HG03439 (cell line): ENCODE measurements around the gene COL9A1.

Source experiments
- ATAC-seq: cut with Tn5 transposase; IDR thresholded peaks from one replicate; pipeline ENCODE4 v1.9.1; 2021; ENCODE audit warnings: mild to moderate bottlenecking, moderate library complexity; ENCODE audit not compliant: unreplicated experiment

The COL9A1 gene

DNA sequence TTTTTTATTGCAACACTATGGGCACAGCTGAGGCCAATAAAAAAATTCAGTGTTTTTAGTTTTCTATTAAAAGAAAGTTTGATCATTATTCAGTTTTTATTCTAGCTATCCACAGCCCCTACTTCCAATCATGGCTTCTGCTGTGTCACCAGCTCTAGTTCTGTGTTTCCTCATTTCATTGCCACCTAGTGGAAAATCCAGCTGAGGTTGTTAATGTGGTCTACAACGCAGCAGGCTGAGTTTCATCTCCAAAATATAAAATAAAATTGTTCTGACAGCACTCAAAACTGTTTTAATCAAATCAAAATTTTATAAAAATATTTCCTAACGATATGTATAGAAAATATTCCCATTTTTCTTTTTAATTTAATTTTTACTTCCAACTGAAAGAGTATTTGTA is 13.6 kb downstream of the COL9A1 start:
- ATAC-seq = no peak

DNA sequence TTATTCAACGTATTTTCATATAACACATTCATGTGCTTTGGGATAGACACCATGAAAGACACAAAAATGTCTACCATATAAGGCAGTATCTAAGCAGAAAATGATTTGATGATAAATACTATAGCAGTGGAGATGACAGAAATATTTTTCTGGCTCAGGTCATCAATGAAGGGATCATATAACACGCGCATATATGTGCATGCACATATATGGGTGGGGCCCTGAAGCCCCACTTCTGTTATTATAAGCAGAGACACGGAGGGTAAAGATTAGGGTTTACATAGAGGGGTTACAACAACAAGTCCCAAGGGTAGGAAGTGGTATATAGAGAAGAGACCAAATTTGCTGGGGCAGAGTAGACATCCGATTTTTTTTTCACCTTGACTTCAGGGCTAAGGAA is 16.0 kb downstream of the COL9A1 start:
- no peak for ATAC-seq

DNA sequence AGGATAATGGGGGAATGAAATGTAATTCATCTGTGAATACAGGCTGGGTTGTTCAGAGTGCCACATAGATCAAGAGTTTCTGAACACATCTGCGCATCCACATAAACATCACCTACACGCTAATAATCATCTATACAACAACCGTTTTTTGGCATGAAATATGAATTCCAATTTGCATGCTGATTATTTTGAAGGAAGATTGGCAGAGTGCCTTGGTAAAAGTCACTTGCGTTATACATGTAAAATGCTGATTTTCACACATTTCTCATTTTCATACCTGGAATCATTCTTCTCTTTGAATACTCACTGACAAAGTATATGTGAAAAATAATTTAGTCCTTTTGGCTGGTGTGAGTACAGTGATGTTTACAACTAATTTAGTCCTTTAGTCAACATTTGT is 17.7 kb downstream of the COL9A1 start:
- no peak for ATAC-seq

DNA sequence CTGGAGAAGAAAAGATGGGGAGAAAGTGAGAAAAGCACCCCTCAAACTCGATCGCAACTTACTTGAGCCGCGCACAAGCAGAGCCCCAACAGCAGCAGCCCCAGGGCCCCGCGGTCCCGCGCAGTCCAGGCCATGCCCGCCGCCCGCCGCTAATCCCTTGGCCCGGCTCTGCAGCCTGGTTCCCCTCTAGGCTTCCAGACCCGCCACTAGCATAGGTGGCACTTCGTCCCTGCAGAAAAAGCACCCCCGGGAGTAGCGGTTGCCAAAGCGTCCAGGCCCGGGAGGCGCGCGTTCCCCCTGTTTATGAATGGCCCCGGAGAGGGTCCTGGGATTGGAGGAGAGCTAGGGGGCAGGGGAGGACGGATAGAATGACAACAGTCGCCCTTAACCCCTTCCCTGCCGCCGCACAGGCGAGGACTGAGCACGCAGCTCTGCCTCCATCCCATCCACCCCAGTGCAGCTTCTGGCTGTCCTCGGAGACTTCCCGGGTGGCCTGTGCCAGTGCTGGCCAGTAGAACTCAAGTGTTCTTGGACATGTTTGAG is 19.9 kb downstream of the COL9A1 start:
- ATAC-seq = no peak

DNA sequence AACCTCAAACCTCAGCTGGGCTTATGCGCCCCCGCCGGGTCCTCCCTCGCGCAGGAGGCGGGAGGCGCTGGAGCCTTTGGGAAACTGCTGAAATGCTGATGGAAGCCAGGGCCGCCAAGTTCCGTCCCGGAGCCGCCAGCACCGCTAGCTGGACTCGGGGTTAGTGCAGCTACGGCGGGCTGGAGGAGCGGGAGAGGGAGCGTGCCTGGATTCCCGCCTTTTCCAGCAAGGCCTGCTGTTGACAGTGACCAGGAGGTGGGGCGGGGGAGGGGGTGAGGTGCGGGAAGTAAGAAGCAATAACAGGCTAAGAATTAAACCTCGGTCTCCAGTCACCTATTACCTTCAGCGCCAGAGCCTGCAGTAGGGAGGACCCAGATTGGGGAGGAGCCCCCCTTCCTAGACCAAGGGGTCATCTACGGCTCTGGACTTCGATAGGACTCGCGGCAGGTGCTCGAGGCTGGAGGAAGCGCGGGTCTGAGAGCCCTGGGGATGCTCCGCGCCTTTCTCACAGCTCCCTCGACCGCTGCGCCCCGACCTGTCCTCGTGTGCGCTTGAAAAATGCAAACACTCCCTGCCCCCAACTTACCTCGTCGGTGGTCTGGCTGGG is 20.5 kb downstream of the COL9A1 start:
- ATAC-seq = no peak

DNA sequence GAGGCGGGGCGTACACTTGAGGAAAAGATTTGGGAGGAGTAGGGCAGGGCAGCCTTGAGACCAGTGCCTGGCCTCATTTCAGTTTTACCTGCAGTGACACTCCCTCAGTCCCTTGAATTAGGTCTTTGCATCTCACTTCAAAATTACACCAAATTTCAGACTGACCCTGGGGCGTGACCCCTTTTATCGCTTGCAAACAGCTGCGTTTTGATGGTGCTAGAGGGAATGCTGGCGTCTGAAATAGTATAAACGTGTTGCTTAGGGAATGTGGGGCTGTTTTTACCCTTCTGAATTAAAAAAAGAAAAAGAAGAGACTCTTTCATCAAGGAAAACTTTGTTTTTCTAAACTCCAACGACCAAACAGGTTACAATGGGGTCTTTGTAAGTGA is 21.0 kb downstream of the COL9A1 start:
- no peak for ATAC-seq

DNA sequence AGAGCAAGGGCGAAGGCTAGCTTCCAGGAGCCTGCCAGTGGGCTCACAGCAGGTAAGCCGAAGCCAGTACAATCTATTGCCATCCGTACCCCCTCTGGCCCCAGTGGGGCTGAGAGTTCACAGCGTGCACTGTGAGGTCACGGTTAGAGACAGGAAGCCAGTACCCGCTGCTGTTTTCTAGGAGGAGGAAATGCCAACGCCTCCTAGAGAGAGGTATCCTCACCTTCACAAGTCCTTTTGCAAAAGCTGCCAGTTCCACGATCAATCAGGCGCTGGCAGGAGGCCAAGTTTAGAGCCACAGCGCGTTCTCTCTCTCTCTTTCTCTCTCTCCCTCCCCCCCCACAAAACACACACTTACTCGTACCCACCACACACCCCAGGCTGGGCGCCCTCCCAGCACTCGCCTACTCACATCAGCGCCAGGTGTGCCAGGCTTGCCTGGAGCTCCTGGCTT is 22.5 kb downstream of the COL9A1 start:
- no peak for ATAC-seq

DNA sequence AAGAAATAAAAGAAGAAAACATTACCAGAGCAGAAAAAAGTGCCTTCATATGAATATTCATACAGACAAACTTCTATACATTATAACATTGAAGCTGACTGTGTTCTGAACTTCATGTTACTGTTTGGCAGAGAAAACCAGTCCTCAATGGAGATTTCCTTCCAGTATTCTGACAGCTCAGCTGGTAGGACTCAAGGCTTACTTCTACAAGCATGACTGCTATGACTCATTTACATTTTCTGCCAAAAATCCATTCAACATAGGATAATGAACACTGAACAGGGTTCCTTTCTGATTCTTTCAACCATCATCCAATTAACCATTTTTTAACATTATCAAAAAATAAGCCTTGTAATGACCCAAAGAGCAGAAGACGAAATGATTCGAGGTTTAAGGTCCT is 25.4 kb downstream of the COL9A1 start:
- no peak for ATAC-seq

DNA sequence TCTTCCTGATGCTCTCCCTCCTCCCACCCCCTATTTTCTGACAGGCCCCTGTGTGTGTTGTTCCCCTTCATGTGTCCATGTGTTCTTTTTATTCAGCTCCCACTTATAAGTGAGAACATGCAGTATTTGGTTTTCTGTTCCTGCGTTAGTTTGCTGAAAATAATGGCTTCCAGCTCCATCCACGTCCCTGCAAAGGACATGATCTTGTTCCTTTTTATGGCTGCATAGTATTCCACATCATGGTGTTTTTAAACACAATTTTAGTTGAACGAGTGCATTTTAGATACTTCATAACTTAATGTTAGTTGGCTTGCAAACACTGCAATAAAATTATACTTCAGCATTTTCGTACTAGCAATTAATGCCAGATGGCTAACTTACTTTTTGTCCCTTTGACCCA is 28.5 kb downstream of the COL9A1 start:
- no peak for ATAC-seq

DNA sequence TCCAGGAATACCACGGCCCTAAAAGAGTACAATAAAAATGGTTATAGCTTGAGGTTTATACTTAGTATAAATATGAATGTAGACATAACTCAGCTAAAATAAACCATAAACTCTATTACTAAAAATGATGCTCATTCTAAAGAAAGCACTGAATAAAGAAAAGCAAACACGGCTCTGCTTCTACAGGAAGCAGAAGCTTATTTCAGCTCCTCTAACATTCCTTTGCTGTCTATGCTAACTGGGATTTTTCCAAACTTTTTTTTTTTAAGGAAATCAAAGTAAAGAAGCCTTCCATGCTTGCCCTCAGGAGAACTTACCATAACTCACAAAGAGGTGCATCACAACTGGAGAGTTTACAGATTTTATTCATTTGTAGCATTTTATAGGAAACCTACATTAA is 30.8 kb downstream of the COL9A1 start:
- no peak for ATAC-seq

DNA sequence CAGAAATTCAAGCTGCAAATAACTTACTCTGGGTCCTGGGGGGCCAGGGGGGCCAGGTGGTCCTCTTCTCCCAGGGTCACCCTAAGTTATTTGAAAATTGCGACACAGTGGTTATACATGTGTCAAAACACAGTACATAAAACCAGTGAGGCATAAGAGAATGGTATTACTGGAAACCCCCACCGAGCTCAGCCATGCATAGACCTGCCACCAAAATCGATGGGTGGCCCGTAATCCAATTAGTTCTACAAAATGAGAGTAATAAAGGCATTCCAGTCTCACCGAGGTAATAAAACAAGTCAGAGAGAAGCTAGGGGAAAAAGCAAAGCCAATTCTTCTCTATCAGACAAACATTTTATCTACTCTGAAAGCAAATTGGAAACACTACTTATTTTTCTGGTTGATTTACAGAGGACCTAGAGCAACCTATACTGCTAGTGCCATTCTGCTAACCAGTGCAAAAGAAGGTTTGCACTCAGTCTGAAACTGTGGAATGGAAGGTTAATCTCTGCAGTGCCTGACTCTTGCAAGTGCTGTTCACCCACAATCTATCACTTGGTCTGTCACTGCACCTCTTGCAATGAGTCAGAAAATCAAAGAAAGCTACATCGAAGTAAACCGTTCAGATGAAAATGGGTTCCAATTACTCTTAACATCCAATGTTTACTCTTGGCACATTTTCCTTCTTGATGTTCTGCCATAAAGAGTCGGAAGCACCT is 32.4 kb downstream of the COL9A1 start:
- no peak for ATAC-seq

DNA sequence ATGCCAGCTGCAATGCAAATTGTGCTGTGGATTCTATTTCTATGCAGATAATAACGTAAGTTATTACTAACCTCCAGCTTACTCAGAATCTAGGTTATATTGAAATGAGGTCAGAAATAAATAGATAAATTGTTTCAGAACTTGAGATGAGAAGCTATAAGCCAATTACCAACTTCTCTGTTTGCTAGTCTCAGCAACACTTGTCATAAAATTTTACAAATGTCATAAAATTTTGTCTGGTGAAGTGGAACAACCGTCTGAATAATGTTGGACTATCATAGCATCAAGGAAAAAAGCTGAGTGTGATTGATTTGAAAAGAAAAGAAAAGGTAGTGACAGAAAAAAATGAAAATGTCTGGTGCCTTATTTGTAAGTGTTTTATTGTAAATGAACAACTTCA is 36.7 kb downstream of the COL9A1 start:
- no peak for ATAC-seq

DNA sequence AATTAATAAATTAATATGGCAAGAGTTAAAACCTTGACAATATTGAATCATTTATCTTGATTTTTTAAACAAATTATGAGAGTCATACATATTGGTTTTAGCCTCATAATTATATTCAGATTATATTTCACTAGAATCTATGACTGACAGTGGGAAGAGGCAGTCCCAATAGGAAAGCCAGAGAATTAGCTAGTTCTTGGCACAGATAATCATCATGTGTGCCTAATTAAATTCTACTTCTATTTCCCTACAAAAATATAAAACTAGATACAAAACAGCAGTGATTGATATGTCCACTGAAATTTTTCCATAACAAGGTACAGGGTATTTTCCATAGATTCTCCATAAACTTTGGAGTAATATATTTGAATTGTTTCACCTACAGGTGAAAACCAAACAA is 38.6 kb downstream of the COL9A1 start:
- no peak for ATAC-seq

DNA sequence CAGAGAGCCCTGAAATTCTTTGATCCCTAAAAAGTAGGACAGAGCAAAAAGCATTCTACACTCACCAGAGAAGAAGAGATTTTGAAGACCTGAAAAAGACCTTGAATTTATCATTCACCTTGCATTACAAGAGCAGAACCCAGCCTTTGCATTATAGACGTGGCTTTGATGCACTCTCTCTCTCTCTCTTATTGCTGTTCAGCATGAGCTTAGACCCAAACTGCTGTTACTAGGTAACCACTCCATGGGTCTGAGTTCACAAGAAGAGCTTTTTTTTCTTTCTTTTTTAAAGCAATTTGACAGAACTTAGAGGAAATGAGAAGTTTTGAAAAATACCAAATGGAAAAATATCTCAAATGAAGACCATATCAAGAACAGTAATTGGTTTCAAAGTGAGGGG is 44.4 kb downstream of the COL9A1 start:
- ATAC-seq = no peak

DNA sequence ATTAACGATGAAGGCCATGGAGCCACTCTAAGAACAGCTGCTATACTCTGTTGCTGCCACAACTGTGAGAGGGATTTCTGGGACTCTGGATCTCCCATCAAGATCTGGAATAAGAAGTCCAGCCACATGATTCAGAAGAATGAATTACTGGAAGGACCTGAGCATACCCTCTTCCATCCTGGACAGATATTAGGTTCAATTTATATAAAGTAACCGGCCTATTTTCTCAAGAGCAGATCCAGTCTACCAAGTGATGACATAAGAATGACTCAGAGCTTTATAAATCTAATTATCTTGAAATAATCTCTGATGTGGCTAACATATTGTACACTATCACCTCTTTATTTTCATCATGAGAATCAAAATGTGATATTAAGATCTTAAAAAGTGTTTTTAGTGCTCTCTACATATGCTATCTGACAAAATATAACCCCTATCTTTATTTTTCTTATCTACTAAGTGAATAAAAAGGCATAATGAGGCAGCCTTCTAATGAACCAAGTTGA is 45.1 kb downstream of the COL9A1 start:
- no peak for ATAC-seq

DNA sequence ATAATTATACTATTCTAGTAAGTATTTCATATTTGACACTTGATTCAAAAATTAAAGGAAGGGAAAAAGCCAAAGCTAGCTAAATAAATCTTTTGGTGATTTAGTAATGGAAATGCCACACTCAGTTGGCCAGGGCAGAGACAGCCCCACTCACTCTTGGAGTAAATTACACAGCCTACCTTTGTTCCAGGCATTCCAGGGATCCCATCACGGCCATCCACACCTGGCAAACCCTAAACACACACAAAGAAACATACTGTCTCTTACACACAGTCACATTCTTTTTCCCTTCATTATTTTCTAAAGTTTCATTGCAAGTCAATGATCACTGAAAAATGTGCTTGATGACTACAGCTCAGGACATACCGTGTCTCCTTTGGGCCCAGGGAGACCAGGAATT is 48.1 kb downstream of the COL9A1 start:
- no peak for ATAC-seq

DNA sequence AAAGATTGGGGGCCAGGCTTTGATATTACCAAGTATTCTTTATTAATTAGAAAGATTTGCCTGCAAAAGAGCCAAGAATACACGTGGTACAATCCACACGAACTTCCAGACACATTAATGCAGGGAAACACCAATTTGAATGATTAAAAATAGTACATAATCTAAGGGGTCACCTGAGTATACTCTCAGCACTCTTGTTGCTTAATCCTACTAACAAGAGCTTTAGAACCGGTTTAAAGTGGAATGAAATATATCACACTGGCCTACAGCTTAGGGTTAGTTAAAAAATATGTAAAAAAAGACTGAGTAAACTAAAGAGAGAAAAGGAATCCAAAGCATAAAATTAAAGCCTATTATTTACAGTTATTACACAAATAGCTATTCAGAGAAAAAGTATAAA is 49.0 kb downstream of the COL9A1 start:
- ATAC-seq = no peak

DNA sequence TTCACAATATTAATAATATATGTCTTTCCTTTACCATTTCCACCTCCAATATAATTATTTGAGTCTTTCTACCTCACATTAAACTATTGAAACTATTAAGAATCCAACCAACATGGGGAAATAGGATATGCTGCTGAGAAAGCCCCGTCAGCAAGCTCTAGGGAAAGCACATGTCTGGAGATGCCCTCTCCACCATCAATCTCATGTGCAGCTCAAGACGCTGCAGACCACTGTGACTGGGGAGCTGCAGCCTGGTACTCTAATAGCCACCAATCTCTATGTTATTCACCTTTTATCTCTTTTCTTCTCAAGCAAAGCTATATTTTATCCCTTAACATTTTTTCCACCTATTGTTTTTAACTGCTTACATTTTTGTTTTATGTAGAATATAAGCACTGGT is 50.3 kb downstream of the COL9A1 start:
- no peak for ATAC-seq

DNA sequence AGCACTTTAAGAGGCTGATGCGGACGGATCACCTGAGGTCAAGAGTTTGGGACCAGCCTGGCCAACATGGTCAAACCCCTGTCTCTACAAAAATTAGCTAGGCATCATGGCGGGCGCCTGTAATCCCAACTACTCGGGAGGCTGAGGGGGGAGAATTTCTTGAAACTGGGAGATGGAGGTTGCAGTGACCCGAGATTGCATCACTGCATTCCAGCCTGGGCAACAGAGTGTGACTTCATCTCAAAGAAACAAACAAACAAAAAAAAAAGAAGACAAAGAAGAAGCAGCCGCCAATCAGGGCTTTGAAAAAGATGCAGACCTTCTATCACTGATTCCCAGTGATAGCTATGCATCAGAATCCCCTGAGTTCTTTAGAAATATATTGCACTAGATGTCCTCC is 56.8 kb downstream of the COL9A1 start:
- no peak for ATAC-seq

DNA sequence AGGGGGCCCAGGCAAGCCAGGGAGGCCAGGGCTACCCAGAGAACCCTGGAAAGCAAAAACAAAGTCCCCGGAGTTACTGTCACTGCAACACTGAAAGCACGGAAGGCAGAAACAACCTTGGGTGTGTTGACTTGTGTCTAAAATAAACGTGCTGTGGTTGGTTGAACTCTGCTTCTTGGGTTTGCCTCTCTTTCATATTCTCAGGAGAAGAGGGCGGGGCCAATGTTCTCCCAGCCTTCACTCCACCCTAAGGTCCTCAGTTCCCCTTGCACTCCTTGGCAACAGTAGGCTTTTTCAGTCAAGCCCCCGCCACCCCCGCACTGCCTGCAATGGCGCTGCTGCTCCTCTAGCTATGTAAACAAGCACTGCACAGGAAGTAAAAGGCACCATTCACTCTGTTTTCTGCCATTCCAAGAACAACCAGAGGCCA is 60.9 kb downstream of the COL9A1 start:
- ATAC-seq = no peak

DNA sequence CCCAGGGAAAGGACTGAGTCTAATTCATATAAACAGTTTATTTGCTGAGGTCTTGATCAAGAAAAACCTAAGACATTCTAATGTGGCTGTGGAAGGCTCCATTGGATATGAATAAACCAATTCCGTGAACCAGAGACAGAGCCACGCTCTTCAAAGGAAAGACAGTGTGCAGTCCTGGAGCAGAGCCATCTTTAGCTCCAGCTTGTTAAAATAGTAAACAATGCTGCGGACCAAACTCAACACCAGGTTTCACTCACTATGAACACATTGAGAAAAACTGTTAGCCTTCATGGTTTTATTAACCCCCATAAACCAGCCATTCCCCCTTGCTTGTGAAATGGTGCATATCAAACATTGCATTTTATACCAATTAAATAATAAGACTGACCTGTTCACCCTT is 61.9 kb downstream of the COL9A1 start:
- no peak for ATAC-seq

DNA sequence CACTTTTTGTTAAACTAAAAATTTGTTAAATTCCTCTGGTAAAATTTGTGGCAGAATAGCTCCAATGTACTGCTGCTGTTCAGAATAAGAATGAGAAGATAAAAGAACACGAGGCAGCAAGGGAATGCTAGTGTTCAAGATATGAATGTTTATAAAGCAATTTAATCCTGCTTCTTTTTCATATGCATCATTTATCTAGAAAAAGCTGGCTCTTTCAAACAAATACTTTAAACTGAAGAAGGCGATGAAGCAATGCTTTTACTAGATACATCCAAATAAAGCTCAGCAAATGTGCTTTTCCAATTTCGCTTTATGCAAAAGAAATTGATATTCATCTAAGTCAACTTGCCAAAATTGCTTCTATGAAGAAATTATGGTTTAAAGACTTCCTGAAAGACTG is 66.5 kb downstream of the COL9A1 start:
- ATAC-seq = no peak
